Measurements from ENCODE around the gene CUL2. TPM values are rescaled to one million over a fixed set of nuclear protein-coding genes. Genes with fewer than 3 reads are reported as not detected.

CUL2 gene
- total RNA-seq, 1 donor from 2014 or later: 18.7 TPM

GRCh38 chr10:34988397-34989067 lies 101.6 kb downstream of the CUL2 start:
- Histone ChIP-seq H3K9me3 (peaks cover 7% of the 10 kb centered on the region), H3K27ac (no peak overlapping the region), H3K4me3 (no peak overlapping the region), H3K4me1 (no peaks in the 10 kb centered on the region), H3K27me3 (no peaks in the 10 kb centered on the region), H3K36me3 (no peaks in the 10 kb centered on the region)
- TF ChIP-seq POLR2A (IDR thresholded peaks at IDR 0.05) (no peak), POLR2AphosphoS5 (IDR thresholded peaks at IDR 0.05; ENCODE audit: insufficient read depth in 1 of 2, low read depth in 1 of 2) (peak in 1 of 2 donors; percentile 80)
- no peak for DNase-seq (ENCODE audit: extremely low spot score in 2 of 2)
- intact Hi-C loops (cut with DNase I): no loop called here

DNA sequence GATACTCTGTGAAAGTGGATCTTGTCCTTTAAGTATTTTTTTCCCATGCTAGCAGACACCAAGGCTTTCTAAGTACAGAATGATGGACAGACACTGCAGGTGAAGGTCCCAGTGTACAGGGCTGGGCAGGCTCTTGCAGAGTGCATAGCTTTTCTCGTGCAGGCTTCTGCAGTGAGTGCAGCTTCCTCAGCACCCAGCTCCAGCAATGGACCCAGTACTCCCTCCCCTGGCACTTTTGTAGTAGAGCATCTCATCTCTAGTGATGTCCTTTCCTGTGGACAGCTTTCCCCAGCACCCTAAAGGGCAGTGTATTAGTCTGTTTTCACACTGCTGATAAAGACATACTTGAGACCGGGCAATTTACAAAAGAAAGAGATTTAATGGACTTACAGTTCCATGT lies 104.3 kb downstream of the CUL2 start:
- TF ChIP-seq, protein P1, sequence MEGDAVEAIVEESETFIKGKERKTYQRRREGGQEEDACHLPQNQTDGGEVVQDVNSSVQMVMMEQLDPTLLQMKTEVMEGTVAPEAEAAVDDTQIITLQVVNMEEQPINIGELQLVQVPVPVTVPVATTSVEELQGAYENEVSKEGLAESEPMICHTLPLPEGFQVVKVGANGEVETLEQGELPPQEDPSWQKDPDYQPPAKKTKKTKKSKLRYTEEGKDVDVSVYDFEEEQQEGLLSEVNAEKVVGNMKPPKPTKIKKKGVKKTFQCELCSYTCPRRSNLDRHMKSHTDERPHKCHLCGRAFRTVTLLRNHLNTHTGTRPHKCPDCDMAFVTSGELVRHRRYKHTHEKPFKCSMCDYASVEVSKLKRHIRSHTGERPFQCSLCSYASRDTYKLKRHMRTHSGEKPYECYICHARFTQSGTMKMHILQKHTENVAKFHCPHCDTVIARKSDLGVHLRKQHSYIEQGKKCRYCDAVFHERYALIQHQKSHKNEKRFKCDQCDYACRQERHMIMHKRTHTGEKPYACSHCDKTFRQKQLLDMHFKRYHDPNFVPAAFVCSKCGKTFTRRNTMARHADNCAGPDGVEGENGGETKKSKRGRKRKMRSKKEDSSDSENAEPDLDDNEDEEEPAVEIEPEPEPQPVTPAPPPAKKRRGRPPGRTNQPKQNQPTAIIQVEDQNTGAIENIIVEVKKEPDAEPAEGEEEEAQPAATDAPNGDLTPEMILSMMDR (IDR thresholded peaks at IDR 0.05): no peak
- TF ChIP-seq POLR2AphosphoS5 (IDR thresholded peaks at IDR 0.05; ENCODE audit: insufficient read depth in 1 of 2, low read depth in 1 of 2) (no peak), POLR2A (IDR thresholded peaks at IDR 0.05) (no peak)
- DNase-seq (ENCODE audit: extremely low spot score in 2 of 2): no peak
- Histone ChIP-seq H3K27me3 (no peaks in the 10 kb centered on the region), H3K4me3 (no peak overlapping the region), H3K9me3 (peaks cover 7% of the 10 kb centered on the region), H3K36me3 (no peaks in the 10 kb centered on the region), H3K4me1 (no peaks in the 10 kb centered on the region), H3K27ac (no peak overlapping the region)
- intact Hi-C loops (cut with DNase I): no loop called here

GRCh38 chr10:34985146-34985545 lies 105.0 kb downstream of the CUL2 start:
- H3K9me3 ChIP-seq: peaks cover 7% of the 10 kb centered on the region
- no peak for DNase-seq (ENCODE audit: extremely low spot score in 2 of 2)
- H3K4me1 ChIP-seq: no peaks in the 10 kb centered on the region
- no peaks in the 10 kb centered on the region for H3K27me3 ChIP-seq
- H3K36me3 ChIP-seq: no peaks in the 10 kb centered on the region
- TF ChIP-seq POLR2A (IDR thresholded peaks at IDR 0.05): no peak
- TF ChIP-seq, protein P1 (IDR thresholded peaks at IDR 0.05): no peak
- TF ChIP-seq POLR2AphosphoS5 (IDR thresholded peaks at IDR 0.05; ENCODE audit: insufficient read depth in 1 of 2, low read depth in 1 of 2): no peak
- intact Hi-C loops (cut with DNase I): no loop called here
- no peak overlapping the region for H3K27ac ChIP-seq
- H3K4me3 ChIP-seq: no peak overlapping the region

- Histone ChIP-seq H3K27ac (no peak overlapping the region), H3K4me3 (no peak overlapping the region)
- intact Hi-C loops (cut with DNase I): no loop called here
Observed at GRCh38 chr10:34981844-34982243, 108.3 kb downstream of the CUL2 start.

DNA sequence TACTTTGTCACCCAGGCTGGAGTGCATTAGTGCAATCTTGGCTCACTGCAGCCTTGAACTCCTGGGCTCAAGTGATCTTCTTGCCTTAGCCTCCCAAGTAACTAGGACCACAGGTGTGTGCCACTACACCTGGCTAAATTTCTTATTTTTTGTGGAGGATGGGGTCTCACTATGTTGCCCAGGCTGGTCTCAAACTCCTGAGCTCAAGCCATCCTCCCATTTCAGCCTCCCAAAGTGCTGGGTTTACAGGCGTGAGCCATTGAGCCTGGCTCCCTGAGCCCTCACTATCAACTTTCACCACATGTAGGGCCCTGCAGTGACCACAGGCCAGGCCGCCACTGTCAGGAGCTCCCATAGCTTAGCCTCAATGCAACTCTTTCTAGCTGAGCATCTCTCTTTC lies 110.2 kb downstream of the CUL2 start:
- no peak for DNase-seq (ENCODE audit: extremely low spot score in 2 of 2)
- intact Hi-C loops (cut with DNase I): no loop called here
- Histone ChIP-seq H3K9me3 (no peaks in the 10 kb centered on the region), H3K27ac (no peak overlapping the region), H3K4me3 (no peak overlapping the region), H3K36me3 (no peaks in the 10 kb centered on the region), H3K4me1 (no peaks in the 10 kb centered on the region), H3K27me3 (no peaks in the 10 kb centered on the region)
- TF ChIP-seq, protein P1 (IDR thresholded peaks at IDR 0.05): no peak
- TF ChIP-seq POLR2A (IDR thresholded peaks at IDR 0.05): no peak
- TF ChIP-seq POLR2AphosphoS5 (IDR thresholded peaks at IDR 0.05; ENCODE audit: insufficient read depth in 1 of 2, low read depth in 1 of 2): no peak

More at GRCh38 chr10:34981844-34982243, 108.3 kb downstream of the CUL2 start:
- Histone ChIP-seq H3K36me3 (no peaks in the 10 kb centered on the region), H3K27me3 (no peaks in the 10 kb centered on the region), H3K4me1 (no peaks in the 10 kb centered on the region), H3K9me3 (peaks cover 7% of the 10 kb centered on the region)
- DNase-seq (ENCODE audit: extremely low spot score in 2 of 2): no peak
- TF ChIP-seq, protein P1 (IDR thresholded peaks at IDR 0.05): no peak
- no peak for TF ChIP-seq POLR2AphosphoS5 (IDR thresholded peaks at IDR 0.05; ENCODE audit: insufficient read depth in 1 of 2, low read depth in 1 of 2)
- TF ChIP-seq POLR2A (IDR thresholded peaks at IDR 0.05): no peak
